Motor neuron (in vitro differentiated cells): Measurements from ENCODE around the gene TMSB15C. TPM values are rescaled to one million over a fixed set of nuclear protein-coding genes. Genes with fewer than 3 reads are reported as not detected.
"Not testable (repeated sequence)": the region's sequence is repeated elsewhere in the genome, so short reads cannot be mapped to it uniquely, and the experiment has no call there.

ENCODE experiments used
- ATAC-seq, 8 experiments: fragments of 200-7000 bp; cut with Tn5 transposase; replicated peaks in 6 of 8; 2 replicates each; pipeline ENCODE4 v1.8.0; 2021; ENCODE audit warnings: mild to moderate bottlenecking in 8 of 8, moderate library complexity in 8 of 8
- H3K27ac ChIP-seq, 2 donors: fragments of 250-450 bp; sonication (Bioruptor Pico); 2 replicates each; pipeline ENCODE4 v1.9.0; 2021; ENCODE audit warnings: antibody characterized with exemption in 2 of 2, mild to moderate bottlenecking in 2 of 2, moderate library complexity in 1 of 2
- H3K4me1 ChIP-seq, 2 donors: fragments of 250-450 bp; sonication (Bioruptor Pico); replicated peaks in 1 of 2; 2 replicates each; pipeline ENCODE4 v1.6.1; 2021; ENCODE audit warnings: antibody characterized with exemption in 2 of 2, mild to moderate bottlenecking in 2 of 2, moderate library complexity in 1 of 2
- H3K4me3 ChIP-seq, 5 donors: fragments of 250-450 bp; sonication (Bioruptor Pico); 2 replicates each; pipeline ENCODE4 v1.9.0; 2021; ENCODE audit warnings: antibody characterized with exemption in 5 of 5, mild to moderate bottlenecking in 5 of 5, moderate library complexity in 4 of 5
- WGBS, 10 experiments: fragments of 450-650 bp; shearing (Covaris generic); methylation state at CpG; one replicate each; pipeline ENCODE4 v1.0.0; 2022; 5-methylcytosine and 5-hydroxymethylcytosine counted together
- in situ Hi-C, 9 experiments: fragments of 400-800 bp; cut with MboI; loops; one replicate each; pipeline ENCODE4 v1.15.0; 2021; ENCODE audit warnings: low sequenced_read_pairs in 9 of 9, low pct_unique_long_range_greater_than_20kb in 2 of 9; ENCODE audit not compliant: unreplicated experiment in 9 of 9
- total RNA-seq, 8 experiments: library from RNA; unstranded; fragments of 300-600 nt; gene quantifications; 2 replicates each; pipeline versions ENCODE4 v1.2.3 to v1.2.4, GENCODE V29; 2022

Gene TMSB15C
- total RNA-seq, 8 experiments from 2014 or later, result 0.35 to 13.8 (median 11.7) TPM; not detected in 1

DNA sequence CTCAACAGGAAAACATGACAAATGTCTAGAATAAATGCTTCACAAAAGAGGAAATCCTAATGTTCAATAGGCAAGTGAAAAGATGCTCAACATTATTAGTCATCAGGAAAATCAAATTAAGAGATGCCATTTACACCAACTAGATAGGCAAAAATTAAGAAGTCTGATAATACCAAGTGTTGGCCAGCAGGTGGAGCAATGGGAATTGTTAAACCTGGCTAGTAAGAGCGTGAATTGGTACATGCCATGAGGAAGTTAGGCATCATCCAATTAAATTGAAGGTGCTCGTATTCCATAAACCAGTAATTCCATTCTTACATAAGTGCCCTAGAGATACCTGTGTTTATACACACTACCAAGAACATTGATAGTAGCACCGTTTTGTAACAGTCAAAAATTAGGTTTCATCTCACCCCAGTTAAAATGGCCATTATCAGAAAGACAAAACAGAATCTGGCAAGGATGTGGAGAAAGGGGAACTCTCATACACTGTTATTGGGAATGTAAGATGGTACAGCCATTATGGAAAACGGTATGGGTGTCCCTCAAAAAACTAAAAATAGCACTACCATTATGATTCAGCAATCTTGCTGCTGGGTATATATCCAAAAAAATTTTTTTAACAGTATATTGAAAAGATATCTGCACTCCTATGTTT is 22.2 kb upstream of the TMSB15C start:
- in situ Hi-C loops, result no loop called here
- Histone ChIP-seq H3K27ac (no peak overlapping the region), H3K4me3 (no peak overlapping the region), H3K4me1 (no peaks in the 10 kb centered on the region)
- ATAC-seq, result peak in 7 of 8 experiments; percentile 30 to 74 (median 55)
- 0 to 17% (median 0%) methylated on average over 1 to 4 of the region's 4 CpGs; no CpG with 5 or more reads in 5 of the 10 experiments for WGBS, 10 experiments

DNA sequence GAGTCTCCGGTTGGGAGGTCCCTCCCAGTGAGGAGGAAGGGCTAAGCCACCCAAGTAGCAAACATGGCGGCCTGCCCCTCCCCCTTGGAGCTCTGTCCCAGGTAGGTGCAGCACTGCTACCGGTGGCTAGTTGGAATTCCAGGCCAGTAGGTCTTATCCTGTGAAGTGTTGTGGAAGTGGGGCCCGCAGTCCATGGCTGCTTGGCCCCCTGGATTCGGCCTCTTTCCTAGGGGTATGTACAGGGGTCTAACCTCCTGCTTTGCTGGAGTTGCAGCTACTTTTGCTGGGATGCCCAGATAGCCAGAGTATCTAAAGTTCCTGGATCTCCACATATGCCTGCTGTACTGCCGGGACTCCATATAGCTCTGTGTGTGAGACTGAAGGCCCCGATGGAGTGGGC is 9.9 kb upstream of the TMSB15C start:
- Histone ChIP-seq H3K4me3 (no peak overlapping the region), H3K4me1 (no peaks in the 10 kb centered on the region), H3K27ac (no peak overlapping the region)
- WGBS, 10 experiments, result 14 to 100% (median 27%) methylated on average over 1 to 2 of the region's 7 CpGs; no CpG with 5 or more reads in 6 of the 10 experiments
- in situ Hi-C loops, result no loop called here
- no peak for ATAC-seq

- in situ Hi-C loops, result no loop called here
- no peak for ATAC-seq
- WGBS, 10 experiments, result 60 to 83% methylated on average over 1 of the region's 7 CpGs; no CpG with 5 or more reads in 8 of the 10 experiments
Observed at GRCh38 chrX:104085477-104085876, 9.4 kb upstream of the TMSB15C start.

GRCh38 chrX:104084534-104085277 is 8.7 kb upstream of the TMSB15C start:
- Histone ChIP-seq H3K4me3 (no peak overlapping the region), H3K27ac (no peak overlapping the region), H3K4me1 (no peaks in the 10 kb centered on the region)
- ATAC-seq, result no peak
- 0 to 41% methylated on average over 2 to 3 of the region's 5 CpGs; no CpG with 5 or more reads in 8 of the 10 experiments for WGBS, 10 experiments
- in situ Hi-C loops, result no loop called here

More at GRCh38 chrX:104085477-104085876, 9.4 kb upstream of the TMSB15C start:
- no peaks in the 10 kb centered on the region for H3K4me1 ChIP-seq
- H3K27ac ChIP-seq, result no peak overlapping the region
- H3K4me3 ChIP-seq, result no peak overlapping the region

GRCh38 chrX:104084063-104084462 is 8.0 kb upstream of the TMSB15C start:
- no peak for ATAC-seq
- in situ Hi-C loops, result no loop called here
- Histone ChIP-seq H3K27ac (no peak overlapping the region), H3K4me1 (no peaks in the 10 kb centered on the region), H3K4me3 (no peak overlapping the region)
- WGBS, 10 experiments, result 69% methylated on average over 2 of the region's 4 CpGs; no CpG with 5 or more reads in 9 of the 10 experiments

DNA sequence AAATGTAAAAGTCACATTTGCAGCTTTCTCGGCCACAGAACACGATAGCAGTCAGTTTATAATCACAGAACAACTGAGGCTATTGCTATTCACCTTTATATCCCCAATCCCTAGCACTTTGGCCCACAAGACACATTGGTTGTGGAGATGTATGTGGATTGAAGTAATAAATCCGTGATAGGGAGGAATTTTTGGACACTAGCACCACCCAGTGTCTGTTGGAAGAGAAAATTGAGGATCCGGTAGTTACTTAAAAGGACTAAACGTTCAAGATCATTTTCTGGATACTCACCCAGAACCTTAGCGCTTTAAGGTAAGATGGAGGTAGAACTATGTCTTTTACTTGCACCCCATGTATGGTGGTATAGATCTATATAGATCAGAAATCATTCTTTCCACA is 1.8 kb upstream of the TMSB15C start:
- H3K4me1 ChIP-seq, H3K4me3 ChIP-seq, in situ Hi-C loops, H3K27ac ChIP-seq, ATAC-seq: not testable (repeated sequence)
- WGBS, 10 experiments, result no CpG with 5 or more reads among the region's 6 CpGs

DNA sequence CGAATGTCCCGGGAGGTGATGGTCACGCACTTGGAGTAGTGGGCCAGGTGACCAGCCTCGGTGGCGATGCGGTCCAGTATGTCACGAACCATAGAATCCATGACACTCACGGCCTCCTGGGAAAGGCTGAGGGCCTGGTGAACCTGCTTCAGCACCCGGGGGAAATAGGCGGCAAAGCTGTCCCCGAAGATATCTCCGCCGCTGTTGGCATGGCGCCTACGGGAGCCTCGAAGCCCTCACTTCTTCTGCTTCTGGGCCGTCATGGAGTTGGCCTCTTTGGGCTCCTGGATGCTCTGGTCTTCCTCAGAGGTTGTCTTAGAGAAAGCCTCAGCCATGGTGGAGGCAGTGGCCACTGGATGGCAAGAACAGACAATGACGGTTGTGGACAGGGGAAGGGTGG is 13.4 kb downstream of the TMSB15C start:
- ATAC-seq, H3K4me1 ChIP-seq, in situ Hi-C loops, H3K4me3 ChIP-seq, H3K27ac ChIP-seq: not testable (repeated sequence)
- WGBS, 10 experiments, result no CpG with 5 or more reads among the region's 18 CpGs

GRCh38 chrX:104054956-104055355 is 21.1 kb downstream of the TMSB15C start:
- in situ Hi-C loops, H3K4me3 ChIP-seq, H3K4me1 ChIP-seq, ATAC-seq, H3K27ac ChIP-seq: not testable (repeated sequence)
- WGBS, 10 experiments, result no CpG with 5 or more reads among the region's 13 CpGs

- Histone ChIP-seq H3K4me3 (no peak overlapping the region), H3K27ac (no peak overlapping the region), H3K4me1 (no peaks in the 10 kb centered on the region)
- ATAC-seq, result no peak
- in situ Hi-C loops, result loop anchor here in 1 of 9 experiments (25.0 kb wide), 1 partner anchor 110 kb away; no protein-coding TSS in a partner anchor
- 0 to 80% (median 46%) methylated on average over 1 to 5 of the region's 13 CpGs; no CpG with 5 or more reads in 6 of the 10 experiments for WGBS, 10 experiments
Observed at GRCh38 chrX:104047171-104047570, 28.9 kb downstream of the TMSB15C start.

DNA sequence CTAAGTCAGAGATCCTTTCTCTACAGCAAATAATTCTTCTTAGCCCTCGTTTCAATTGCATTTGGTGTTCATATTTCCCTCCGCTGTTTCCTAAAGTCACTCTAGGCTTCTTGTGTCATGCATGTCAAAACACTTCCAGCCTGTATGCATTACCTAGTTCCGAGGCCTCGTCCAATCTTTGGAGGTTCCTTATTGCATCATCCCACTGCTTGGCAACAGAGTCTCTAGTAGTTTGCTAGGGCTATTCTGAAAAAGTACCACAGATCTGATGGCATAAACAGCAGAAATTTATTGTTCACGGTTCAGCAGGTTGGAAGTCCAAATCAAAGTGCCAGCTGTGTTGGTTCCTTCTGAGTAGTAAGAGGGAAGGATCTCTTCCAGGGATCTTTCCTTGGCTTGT is 30.4 kb downstream of the TMSB15C start:
- ATAC-seq, result peak in 1 of 8 experiments; percentile 22
- in situ Hi-C loops, result loop anchor here in 1 of 9 experiments (25.0 kb wide), 1 partner anchor 108 kb away; no protein-coding TSS in a partner anchor
- no peaks in the 10 kb centered on the region for H3K4me1 ChIP-seq
- H3K4me3 ChIP-seq, result no peak overlapping the region
- WGBS, 10 experiments, result 40 to 100% (median 58%) methylated on average over 1 to 5 of the region's 5 CpGs; no CpG with 5 or more reads in 5 of the 10 experiments
- H3K27ac ChIP-seq, result no peak overlapping the region

- no peaks in the 10 kb centered on the region for H3K4me1 ChIP-seq
- in situ Hi-C loops, result loop anchor here in 1 of 9 experiments (25.0 kb wide), 1 partner anchor 104 kb away; no protein-coding TSS in a partner anchor
- WGBS, 10 experiments, result 17 to 100% (median 67%) methylated on average over 1 to 4 of the region's 4 CpGs; no CpG with 5 or more reads in 4 of the 10 experiments
- no peak for ATAC-seq
- no peak overlapping the region for H3K4me3 ChIP-seq
- no peak overlapping the region for H3K27ac ChIP-seq
Observed at GRCh38 chrX:104041003-104041402, 35.0 kb downstream of the TMSB15C start.

GRCh38 chrX:104039689-104040505 is 36.1 kb downstream of the TMSB15C start, which contains the start of gene H2BW2:
TSS of gene H2BW2 (plus strand) at chrX:104039956. CDS start at chrX:104039995, 39 bp downstream.
- 0 to 100% (median 60%) methylated on average over 1 to 3 of the region's 39 CpGs; no CpG with 5 or more reads in 7 of the 10 experiments for WGBS, 10 experiments
- Histone ChIP-seq H3K4me1 (no peaks in the 10 kb centered on the region), H3K4me3 (no peak within 1 kb of the TSS), H3K27ac (no peak within 1 kb of the TSS)
- in situ Hi-C loops, result loop anchor here in 1 of 9 experiments (25.0 kb wide), 1 partner anchor 103 kb away; no protein-coding TSS in a partner anchor
- ATAC-seq, result no peak
